GM04504 (cell line): ENCODE measurements around the gene TANGO6.
"Not testable (repeated sequence)": the region's sequence is repeated elsewhere in the genome, so short reads cannot be mapped to it uniquely, and the experiment has no call there.

Experiments used
- DNase-seq: peaks from one replicate; pipeline ENCODE4 v3.0.0-alpha.2; 2012; ENCODE audit warnings: low read depth

Gene TANGO6

DNA sequence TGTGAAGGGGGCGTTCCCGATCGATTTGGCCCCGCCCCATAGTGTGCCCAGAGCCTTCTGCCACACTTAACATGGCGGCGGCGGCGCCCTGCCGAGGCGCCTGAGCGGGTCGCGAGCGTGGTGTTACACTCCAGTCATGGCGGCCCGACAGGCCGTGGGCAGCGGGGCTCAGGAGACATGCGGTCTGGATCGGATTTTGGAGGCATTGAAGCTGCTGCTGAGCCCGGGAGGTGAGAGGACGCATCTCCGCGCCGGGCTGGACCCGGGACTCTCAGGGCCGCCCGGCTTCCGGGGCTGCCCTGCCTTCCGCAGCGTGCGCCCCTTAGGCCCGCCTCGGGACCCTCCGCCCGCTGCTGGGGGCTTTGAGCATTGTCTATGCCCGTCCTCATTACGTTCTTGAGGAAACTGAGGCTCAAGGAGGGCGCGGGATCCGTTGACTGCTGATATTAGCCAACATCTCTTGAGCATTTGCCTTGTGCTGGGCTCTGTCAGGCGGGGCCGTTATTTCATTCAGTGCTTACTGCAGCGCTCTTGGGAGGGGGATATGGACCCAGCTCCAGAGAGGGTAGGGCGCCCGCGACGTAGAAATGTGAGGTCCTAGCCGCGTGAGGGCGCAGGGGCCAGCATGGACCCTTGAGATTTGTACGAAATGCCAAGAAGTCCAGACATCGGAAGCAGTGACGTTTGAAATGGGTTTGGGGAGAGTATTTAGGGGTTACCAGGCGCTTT lies at the start of gene TANGO6:
Gene TANGO6, plus strand, starts transcription at position 50 of the 729 bp plus-strand sequence. Its CDS starts 87 bp downstream, at position 137.
- DNase-seq, result peak; percentile 38

DNA sequence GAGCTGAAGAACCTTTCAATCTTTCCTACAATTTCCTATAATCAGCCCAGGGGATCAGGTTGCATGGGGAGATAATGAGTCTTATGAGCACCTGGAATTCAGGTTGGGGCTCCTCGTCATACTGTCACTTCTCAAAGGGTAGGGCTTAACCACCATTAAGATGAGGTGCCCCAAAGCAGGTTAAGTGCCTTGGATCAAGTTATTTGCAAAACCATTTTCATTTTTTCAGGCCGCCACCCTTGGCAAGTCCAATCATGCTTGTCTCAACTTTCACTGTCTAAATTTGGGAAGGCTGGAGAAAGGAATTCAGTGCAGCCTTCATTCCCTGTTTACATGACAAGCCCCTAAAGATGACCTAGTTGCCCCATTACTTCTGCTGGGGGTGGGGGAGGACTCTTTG lies 44.9 kb upstream of the TANGO6 start:
- no peak for DNase-seq

DNA sequence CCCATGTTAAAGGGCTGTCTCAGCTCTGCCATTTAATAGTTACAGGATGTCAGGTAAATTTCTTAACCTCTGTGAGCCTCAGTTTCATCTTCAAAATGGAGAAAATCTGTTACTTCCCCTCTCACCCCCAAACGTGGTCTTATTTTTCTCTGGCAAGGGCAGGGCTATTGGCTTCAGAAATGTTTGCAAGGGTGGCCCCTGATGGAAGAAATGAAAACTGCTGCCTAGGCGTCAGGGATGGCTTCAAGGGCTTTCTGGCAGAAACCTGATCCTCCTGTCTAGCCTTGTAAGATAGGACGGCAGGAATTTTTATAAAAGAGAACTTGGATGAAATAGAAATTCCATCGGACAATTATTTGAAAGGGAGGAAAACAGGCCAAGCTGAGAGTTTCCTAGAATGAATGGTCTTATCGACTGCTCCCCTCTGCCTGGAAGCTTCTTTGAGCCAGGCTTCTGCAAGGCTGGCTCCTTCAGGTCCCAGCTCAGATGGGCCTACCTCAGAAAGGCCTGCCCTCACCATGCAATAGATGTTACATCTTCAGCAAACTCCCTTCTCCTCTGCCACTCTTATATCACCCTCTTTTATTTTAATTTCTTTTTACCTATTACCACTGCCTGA lies 43.0 kb upstream of the TANGO6 start:
- DNase-seq, result peak; percentile 52

DNA sequence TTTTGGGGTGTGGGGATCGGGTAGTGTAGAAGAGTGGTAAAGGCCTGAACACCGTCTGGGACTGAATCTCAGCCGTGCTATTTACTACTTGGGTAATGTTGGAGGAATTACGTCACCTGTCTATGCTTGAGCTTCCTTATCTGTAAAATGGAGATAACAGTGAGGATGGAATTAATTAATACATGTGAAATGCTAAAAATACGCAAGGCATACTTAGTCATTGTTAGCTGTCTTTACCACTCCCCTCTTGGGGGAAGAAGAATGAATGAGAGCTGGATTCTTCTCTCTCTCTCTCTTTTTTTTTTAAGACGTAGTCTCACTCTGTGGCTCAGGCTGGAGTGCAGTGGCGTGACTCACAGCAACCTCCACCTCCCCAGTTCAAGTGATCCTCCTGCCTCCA lies 41.1 kb upstream of the TANGO6 start:
- DNase-seq, result no peak

DNA sequence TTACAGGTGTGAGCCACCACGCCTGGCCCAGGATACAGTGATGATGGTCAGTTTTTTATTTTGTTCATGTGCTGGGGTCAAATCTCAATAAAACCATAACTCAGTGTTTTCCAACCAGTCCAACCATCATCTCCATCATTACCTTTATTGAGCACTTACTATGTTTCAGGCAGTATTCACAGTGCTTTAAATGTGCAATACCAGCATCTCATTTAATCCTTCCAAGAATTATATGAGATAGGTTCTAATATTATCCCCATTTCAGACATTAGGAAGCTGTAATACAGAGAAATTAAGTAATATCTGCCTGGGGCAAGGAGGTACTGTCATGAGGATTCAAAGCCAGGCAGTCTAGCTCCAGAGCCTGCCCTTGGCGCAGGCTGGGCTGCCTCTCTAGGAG lies 36.9 kb upstream of the TANGO6 start:
- no peak for DNase-seq

DNA sequence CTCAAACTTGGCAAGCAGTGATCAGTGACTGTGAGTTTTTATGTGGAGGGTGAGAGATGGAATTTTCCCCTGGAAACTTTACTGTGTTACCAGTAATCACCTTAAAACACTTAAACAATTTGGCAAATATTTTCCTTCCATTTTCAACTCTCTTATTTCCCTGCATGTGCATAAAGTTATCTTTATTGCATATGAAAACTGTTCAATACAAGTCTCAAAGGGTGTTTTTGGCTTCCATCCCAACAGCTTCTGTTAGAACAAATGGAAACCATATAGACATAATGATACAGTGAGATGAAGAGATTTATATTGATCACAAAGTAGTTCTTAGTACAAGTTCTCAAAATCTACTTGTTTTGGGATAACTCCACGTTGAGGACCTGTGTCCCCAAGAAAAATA lies 36.4 kb upstream of the TANGO6 start:
- no peak for DNase-seq

DNA sequence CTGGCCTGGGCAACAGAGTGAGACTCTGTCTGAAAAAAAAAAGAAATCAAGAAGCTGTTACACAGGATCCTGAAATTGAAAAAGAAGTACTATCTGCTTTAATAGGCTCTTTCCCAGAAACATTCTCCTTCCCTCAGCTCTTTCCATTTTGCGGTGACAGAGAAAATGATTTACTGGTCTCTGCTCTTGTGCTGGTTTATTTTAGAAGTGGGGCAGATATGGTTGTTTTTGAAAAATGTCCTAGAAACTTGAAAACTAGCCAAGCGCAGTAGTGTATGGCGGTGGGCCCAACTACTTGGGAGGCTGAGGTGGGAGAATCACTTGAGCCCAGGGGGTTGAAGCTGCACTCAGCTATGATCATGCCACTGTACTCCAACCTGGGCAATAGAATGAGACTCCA lies 28.8 kb upstream of the TANGO6 start:
- DNase-seq, result no peak

DNA sequence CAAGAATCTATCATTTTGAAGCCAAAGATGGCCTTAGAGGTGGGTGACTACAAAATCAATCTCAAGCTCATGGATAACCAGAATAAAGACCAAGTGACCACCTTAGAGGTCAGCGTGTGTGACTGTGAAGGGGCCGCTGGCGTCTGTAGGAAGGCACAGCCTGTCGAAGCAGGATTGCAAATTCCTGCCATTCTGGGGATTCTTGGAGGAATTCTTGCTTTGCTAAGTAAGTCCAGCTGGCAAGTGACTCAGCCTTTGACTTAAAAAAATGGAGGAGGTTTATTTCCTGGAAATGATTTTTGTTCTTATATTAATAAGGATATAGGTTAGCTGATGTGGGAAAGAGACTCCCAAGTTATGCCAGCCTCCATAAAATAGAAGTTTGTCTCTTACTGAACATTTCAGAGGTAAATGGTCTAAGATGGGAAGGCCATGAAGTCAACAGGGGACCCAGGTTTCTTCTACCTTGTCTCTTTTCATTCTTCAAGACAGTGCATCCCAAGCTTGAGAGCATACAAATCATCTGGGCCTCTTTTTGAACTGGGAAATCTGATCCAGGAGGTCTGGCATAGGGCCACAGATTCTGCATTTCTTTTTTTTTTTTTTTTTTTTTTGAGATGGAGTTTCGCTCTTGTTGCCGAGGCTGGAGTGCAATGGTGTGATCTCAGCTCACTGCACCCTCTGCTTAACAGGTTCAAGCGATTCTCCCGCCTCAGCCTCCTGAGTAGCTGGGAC lies 19.8 kb upstream of the TANGO6 start:
- peak; percentile 66 for DNase-seq

DNA sequence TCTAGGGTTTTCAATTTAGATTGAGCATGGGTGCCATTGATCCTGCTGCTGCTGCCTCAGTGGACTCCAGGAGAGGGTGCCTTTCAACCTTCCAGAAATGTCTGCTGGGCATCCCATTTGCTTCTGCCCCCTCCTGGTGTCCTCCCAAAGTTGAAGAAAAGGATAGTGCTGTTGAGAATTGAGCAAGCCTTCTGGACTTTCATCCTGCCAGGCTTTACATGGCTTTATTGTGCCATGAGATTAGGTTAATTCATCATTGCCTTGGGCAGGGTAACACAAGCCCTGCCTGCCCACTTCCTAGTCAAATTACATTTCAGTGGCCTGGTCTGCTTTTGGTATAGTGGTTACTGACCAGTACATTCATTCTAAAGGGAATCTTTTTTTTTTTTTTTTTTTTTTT lies 17.9 kb upstream of the TANGO6 start:
- no peak for DNase-seq

DNA sequence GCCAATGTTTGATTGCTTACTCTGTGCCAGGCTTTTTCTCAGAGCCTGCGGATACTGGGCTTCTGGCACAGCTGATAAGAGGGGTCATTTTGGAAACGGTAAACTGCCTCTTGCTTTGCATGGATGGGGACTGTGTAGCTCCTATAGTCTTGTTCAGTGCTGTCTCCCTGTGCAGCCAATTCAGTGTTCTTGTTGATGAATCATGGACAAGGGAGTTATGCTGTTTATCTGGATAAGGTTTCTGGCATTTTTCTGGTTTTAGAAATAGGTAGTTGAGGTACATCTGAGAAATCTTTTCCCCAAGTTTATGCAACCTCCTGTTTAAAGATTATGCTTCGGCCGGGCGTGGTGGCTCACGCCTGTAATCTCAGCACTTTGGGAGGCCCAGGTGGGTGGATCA lies 16.7 kb upstream of the TANGO6 start:
- no peak for DNase-seq

DNA sequence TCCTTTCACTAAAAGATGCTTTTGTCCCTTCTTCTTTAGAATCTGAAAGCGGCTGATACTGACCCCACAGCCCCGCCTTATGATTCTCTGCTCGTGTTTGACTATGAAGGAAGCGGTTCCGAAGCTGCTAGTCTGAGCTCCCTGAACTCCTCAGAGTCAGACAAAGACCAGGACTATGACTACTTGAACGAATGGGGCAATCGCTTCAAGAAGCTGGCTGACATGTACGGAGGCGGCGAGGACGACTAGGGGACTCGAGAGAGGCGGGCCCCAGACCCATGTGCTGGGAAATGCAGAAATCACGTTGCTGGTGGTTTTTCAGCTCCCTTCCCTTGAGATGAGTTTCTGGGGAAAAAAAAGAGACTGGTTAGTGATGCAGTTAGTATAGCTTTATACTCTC lies 10.1 kb upstream of the TANGO6 start:
- no peak for DNase-seq

DNA sequence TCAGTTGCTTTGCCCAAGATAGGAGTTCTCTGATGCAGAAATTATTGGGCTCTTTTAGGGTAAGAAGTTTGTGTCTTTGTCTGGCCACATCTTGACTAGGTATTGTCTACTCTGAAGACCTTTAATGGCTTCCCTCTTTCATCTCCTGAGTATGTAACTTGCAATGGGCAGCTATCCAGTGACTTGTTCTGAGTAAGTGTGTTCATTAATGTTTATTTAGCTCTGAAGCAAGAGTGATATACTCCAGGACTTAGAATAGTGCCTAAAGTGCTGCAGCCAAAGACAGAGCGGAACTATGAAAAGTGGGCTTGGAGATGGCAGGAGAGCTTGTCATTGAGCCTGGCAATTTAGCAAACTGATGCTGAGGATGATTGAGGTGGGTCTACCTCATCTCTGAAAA lies 8.8 kb upstream of the TANGO6 start:
- no peak for DNase-seq

DNA sequence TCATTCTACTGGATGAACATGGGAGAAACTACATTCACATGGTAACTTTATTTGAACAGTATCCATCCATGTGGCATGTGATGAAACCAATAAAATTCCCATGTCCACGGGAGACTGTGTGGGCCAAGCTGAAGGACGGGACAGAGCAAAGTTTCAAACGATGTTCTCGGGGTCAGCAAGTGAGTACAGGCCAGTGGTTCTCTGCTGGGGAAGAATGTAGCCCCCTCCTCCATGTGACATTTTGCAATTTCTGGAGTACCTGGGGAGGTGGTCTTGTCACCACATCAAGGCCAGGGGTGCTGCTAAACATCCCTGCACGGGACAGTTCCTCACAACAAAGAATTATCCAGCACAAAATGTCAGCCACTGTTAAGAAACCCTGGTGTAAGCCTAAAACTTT lies 7.4 kb upstream of the TANGO6 start:
- DNase-seq, result no peak

DNA sequence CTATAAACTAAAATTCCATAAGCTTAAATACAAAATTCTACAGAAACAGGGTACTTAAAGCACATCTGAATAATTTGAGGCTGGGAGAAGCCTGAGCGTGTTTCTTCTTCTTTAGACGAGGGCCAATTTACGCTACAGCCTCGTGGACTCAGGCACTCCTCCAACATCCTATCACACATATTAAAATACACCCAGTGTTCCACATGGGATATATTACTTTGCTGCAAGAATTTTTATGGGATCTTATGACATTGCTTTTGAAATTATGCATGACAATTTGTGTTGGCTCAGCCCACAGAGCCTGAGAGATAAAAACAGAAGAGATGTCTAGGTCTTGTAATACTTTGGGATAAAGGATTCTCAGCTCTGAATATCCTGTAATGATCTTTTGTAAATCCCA lies 3.5 kb upstream of the TANGO6 start:
- DNase-seq, result peak; percentile 45

DNA sequence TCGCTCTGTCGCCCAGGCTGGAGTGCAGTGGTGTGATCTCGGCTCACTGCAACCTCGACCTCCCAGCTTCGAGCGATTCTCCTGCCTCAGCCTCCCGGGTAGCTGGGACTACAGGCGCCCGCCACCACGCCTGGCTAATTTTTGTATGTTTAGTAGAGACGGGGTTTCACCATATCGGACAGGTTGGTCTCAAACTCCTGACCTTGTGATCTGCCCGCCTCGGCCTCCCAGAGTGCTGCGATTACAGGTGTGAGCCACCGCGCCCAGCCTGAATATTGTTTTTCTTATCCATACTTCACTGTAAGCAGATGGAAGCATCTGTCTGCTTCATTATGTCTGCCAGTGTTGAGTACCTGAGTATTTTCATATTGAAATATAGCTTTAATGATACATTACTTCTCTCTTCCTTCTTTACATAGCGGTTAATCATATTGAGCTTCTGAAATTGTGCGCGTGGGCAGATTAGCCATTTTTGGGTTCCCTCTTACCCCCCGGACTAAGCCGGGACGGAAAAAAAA lies 308 bp upstream of the TANGO6 start:
- DNase-seq, result not testable (repeated sequence)

DNA sequence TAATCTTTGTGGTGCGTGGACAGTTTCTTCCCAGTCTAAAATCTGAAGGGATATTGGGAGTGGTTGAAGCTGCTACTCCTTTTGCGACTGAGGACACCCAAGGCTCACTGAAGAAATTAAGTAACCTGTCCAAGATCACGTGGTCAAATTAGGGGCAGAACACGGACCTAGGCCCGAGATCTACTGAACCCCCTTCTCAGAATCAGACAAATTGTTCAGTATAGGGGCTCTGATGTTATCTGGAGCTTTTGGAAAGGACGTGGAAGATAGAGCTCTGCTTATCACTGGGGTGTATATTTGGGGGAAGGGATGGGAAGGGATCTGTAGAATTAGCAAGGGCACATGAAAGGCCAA lies 857 bp downstream of the TANGO6 start:
- no peak for DNase-seq

DNA sequence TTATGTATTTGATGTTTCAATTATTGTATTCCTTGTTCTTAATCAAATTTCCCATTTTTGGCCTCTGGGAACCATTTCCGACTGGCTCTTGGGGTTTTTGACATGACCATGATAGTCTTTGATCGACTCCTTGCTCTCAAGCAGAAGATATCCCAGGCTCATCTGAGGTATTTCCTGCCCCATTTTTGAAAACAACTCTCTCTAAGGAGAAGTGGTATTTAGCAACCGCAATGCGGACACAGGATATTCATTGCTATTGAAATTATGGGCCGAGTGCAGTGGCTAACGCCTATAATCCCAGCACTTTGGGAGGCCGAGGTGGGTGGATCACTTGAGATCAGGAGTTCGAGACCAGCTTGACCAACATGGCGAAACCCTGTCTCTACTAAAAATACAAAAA lies 5.5 kb downstream of the TANGO6 start:
- DNase-seq, result no peak

DNA sequence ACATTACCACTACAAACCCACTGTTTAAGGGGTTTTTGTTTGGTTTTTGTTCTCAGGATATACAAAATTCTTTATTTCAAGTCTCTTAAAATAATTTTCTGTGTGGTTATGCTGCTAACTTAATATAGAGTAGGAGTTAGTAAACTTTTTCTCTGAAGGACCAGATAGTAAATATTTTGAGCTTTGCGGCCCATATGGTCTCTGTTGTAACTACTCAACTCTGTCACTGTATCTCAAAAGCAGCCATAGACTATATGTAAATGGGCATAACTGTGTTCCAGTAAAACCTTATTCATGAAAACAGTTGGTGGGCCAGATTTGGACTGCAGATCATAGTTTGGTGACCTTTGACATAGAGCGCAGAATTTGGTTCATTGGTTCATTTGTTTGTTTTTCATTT lies 7.2 kb downstream of the TANGO6 start:
- DNase-seq, result no peak

DNA sequence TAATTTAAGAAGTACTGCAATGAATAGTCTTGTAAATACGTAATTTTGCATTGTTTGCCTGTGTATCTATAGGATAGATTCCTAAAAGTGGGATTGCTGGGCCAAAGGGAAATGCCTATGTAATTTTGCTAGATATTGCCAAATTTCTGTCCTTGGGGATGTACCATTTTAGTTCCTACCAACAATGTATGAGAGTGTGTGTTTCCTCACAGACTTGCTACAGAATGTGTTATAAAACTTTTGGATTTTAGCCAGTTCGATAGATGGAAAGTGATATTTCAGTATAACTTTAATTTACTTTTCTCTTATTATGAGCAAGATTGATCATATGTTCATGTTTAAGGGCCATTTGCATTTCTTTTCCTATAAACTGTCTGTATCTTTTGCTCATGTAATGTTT lies 8.3 kb downstream of the TANGO6 start:
- DNase-seq, result no peak

DNA sequence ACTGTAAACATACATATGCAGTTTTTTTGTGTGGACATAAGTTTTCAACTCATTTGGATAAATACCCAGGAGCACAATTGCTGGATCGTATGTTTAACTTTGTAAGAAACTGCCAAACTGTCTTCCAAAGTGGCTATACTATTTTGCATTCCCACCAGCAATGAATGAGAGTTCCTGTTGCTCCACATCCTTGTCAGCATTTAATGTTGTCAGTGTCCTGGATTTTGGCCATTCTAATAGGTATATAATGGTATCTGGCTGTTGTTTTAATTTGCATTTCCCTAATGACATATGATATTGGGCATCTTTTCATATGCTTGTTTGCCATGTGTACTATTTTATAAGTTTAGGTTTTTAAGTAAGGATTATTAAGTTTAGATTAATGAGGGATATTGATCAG lies 14.1 kb downstream of the TANGO6 start:
- no peak for DNase-seq

DNA sequence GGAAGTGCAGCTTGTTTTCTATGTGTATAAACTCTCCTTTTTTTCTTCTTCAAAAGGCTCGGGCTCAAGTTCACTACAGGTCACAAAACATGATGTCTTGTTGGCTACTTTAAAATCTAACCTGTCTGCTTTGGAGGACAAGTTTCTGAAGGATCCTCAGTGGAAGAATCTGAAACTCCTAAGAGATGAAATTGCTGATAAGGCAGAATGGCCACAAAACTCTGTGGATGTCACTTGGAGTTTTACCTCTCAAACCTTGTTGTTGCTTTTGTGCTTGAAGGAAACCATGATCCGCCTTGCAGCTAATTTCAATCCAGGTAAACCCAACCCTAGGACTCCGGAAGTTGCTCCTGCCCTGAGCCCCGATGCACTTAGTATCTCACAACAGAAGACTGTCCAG lies 16.5 kb downstream of the TANGO6 start:
- DNase-seq, result no peak

DNA sequence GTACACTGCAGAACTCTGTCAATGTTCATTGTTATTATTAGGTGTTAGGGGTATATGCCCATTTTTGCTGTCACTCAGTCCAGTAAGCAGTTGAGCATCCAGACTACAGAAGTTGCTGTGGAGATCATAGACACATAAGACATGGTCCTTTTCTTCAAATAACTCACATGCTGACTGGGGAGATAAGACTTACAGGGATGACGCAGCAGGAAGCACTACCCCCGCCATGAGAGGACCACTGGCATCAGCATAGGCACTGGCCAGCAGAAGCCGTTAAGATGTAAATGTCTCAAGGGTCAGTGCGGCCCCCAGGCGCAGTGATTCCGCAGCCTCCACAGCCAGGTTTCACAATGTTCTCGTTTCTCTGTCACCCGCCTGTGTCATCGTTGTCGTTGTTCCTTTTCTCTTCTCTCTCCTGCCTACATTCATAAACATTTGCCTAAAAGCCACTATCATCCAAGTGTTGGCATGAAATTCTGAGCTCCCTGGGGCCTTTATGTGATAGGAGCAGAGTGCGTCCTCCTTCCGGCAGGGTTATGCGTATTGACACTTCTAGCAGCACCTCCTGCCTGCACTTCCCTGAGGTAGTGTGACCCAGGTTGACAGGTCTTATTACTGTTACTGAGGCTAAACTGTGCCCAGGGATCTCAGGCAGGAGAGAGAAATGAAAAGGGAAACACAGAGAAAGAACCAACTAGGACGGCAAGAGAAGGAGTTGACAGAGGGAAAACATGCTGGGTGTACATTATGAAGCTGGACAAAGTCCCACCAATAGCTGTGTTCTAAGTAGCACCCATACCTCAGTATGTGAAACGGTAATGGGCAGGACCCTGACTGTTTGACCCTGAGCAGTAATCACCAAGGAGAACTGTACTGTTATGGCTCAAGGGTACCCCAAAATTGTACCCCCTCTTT lies 17.9 kb downstream of the TANGO6 start:
- no peak for DNase-seq
